Measurements from ENCODE around the gene RBFOX2.
A peak's percentile ranks its signal among the peaks of the same experiment; 100 is the strongest.

RBFOX2 gene

DNA sequence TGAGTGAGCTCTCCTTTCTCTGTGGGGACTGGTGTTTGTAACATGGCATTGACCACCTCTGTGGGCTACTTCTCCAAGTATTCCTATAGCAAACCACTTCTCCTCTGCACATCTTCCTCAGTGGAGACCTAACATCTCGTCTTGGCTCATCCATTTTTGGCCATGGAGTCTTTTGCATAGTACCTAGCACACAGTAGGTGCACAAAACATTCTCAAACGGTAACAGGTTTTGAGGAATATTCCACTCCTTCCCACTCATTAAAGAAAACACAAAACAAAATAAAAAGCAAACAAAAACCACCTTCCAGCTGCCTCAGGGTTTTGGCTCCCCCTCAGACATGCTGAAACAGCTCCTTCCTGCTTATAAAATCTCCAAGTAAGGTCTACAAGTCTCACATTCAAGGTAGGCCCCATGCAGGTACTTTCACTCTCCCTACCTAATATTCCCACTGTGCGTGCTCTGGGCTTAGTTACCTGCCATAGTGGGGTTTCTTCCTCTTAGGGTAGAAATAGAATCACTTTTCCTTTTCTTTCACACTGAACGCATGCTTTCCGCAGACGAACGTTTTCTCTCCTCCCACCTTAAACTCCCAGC, 132.4 kb downstream of the RBFOX2 start:
- TF ChIP-seq, protein P1, sequence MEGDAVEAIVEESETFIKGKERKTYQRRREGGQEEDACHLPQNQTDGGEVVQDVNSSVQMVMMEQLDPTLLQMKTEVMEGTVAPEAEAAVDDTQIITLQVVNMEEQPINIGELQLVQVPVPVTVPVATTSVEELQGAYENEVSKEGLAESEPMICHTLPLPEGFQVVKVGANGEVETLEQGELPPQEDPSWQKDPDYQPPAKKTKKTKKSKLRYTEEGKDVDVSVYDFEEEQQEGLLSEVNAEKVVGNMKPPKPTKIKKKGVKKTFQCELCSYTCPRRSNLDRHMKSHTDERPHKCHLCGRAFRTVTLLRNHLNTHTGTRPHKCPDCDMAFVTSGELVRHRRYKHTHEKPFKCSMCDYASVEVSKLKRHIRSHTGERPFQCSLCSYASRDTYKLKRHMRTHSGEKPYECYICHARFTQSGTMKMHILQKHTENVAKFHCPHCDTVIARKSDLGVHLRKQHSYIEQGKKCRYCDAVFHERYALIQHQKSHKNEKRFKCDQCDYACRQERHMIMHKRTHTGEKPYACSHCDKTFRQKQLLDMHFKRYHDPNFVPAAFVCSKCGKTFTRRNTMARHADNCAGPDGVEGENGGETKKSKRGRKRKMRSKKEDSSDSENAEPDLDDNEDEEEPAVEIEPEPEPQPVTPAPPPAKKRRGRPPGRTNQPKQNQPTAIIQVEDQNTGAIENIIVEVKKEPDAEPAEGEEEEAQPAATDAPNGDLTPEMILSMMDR (conservative IDR thresholded peaks at IDR 0.05; ENCODE audit: low read length), result no peak
- no peak for DNase-seq (ENCODE audit: low read depth)

DNA sequence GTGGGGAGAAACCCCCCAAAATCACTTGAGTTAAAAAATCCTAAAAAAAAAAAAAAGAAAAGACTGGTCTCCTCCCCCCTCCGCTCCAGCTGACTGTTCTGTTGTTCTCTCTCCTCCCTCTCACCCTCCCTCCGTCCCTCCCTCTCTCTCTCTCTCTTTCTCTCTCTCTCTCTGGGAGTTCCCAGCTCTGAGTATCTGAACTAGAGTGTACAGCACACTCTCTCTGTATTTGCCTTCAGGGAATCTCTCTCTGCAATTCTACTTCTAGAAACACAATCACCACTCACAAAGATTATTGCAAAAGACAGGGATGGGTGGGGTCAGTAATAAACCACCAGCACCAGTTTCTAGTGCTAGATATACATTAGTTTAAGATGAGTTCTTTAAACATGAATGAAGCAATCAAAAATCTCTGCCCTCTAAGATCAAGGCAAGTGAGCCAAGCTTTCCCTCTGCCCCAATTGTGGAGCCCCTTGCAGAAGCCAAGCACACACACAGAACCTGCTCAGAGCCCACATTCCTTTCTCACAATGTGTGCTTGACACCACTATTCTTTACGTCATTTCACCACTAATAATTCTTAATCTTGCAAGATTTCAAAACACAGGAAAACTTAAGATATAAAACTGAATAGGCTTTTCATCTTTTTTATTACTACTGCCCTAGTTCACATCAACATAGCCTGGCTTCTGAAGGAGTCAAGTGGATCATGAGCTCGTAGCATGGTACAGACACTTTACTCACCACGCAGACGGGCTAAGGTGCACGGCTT, 133.5 kb downstream of the RBFOX2 start:
- H3K4me3 ChIP-seq (ENCODE audit: low read length), result peak overlapping the region; percentile 30
- DNase-seq (ENCODE audit: low read depth), result peak; percentile 83
- TF ChIP-seq, protein P1 (conservative IDR thresholded peaks at IDR 0.05; ENCODE audit: low read length), result no peak

More for the DNA sequence above, 132.4 kb downstream of the RBFOX2 start:
- no peak overlapping the region for H3K4me3 ChIP-seq (ENCODE audit: low read length)

DNA sequence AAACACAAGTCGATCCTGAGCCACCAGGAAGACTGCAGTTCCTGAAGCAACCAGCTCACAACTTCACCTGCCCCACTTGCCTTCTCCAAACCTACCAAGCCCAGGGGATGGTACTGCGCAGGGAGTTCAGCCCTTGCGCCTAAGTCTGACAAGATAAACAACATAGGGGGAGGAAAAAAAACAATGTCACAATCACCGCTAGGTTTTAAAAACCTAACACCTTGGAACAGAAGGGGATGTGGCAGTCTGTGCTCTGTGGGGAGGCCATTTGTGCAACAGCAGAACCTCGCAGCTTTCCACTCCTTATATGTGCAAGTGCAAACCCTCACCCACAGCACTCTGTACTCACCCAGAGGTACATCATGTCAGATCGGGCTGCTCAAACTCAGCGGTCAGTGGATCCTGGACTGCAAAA, 134.2 kb downstream of the RBFOX2 start:
- no peak for DNase-seq (ENCODE audit: low read depth)
- H3K4me3 ChIP-seq (ENCODE audit: low read length), result peak overlapping the region; percentile 30
- TF ChIP-seq, protein P1 (conservative IDR thresholded peaks at IDR 0.05; ENCODE audit: low read length), result no peak

DNA sequence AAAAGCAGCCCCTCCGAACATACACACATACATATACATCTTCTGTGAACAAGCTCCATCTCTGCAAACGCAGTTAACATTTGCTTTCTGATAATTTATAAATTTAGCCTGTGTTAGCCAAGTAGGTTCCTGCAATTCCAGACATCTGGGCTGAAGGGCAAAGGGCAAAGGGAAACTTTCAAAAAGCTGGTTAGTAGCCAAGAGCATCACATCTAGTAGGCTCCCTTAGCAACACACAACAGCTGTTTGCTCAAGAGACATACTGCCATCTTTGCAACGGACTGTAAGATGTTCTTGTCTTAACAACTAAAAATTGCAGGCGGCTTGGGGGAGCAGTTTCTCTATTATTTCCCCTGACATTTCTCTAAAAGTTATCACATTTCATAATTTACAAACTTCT, 134.9 kb downstream of the RBFOX2 start:
- no peak overlapping the region for H3K4me3 ChIP-seq (ENCODE audit: low read length)
- TF ChIP-seq, protein P1 (conservative IDR thresholded peaks at IDR 0.05; ENCODE audit: low read length), result no peak
- DNase-seq (ENCODE audit: low read depth), result peak; percentile 22

DNA sequence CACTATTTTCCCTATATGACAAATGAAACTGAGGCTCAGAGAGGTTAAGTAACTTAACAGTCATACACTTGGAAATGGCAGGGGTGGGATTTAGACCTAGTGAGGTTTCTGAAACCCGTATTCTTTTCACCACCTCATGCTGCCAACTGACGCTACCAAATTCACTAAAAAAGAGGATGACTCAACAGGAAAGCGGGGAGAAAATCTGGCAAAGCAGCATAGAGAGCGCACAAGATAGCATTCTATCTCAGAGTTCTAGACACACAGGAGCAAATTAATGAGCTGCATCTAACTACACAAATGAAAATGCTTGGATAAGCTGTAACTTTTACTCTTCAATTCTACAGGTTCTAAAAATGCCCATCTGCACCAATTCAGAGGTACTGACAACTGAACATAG, 136.4 kb downstream of the RBFOX2 start:
- no peak overlapping the region for H3K4me3 ChIP-seq (ENCODE audit: low read length)
- peak; percentile 79 for DNase-seq (ENCODE audit: low read depth)
- TF ChIP-seq, protein P1 (conservative IDR thresholded peaks at IDR 0.05; ENCODE audit: low read length), result no peak

DNA sequence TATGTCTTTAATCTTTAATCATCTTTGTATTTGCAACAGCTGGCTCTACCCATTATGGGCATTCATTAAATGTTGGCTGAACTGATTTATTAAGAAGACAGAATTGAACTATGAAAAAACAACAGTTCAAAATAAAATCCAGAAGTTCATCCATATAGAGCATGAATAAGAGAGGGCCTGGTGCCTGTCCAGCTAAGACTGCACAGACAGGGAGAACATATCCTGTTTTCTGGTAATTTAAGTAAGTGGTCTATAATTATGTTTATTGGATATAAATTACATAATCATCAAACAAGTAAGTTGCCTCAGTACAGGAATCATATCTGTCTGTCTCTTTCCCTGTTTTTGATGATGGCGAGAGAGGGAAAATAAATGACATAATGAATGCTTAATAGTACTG, 137.2 kb downstream of the RBFOX2 start:
- TF ChIP-seq, protein P1 (conservative IDR thresholded peaks at IDR 0.05; ENCODE audit: low read length), result no peak
- DNase-seq (ENCODE audit: low read depth), result no peak
- no peak overlapping the region for H3K4me3 ChIP-seq (ENCODE audit: low read length)

DNA sequence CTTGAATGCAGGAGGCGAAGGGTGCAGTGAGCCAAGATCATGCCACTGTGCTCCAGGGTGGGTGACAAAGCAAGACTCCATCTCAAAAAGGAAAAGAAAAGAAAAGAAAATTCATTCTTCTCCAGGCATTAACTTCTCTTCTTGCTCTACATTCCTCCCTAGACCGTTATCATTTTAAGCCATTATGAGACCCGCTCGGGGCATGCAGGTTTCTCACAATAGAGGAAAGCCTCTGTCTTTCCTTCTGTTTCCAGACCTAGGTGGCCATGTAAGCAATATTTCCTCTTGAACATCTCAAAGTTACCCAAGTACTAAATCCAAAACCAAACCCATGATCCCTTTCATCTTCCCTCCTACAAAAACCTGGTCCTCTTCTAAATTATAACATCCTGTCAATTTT, 139.6 kb downstream of the RBFOX2 start:
- TF ChIP-seq, protein P1 (conservative IDR thresholded peaks at IDR 0.05; ENCODE audit: low read length), result no peak
- no peak for DNase-seq (ENCODE audit: low read depth)
- H3K4me3 ChIP-seq (ENCODE audit: low read length), result no peak overlapping the region
